Measurements from ENCODE around the gene POLR3E.

DNA sequence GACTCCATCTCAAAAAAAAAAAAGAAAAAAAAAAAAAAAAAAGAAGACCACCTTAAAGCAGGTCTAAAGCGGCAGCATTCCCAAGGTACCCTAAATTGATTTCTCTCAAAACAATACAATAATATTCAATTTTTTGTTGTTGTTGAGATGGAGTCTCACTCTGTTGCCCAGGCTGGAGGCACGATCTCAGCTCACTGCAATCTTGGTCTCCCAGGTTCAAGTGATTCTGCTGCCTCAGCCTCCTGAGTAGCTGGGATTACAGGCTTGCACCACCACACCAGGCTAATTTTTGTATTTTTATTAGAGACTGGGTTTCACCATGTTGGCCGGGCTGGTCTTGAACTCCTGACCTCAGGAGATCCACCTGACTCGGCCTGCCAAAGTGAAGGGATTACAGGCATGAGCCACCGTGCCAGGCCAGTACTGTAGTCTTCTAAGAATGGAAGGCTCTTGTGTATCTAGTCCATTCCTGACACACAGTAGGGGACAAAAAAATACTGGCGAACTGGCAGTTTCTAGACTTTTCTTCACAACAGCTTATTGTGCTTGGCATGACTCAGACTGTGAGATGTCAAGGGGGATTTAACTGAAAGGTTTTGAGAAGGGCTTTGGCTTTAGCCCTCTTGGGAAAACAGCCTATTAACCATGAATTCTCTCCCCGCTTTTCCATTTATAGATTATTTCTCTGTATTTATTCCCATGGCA is 59.9 kb downstream of the POLR3E start:
- TF ChIP-seq, protein P1, sequence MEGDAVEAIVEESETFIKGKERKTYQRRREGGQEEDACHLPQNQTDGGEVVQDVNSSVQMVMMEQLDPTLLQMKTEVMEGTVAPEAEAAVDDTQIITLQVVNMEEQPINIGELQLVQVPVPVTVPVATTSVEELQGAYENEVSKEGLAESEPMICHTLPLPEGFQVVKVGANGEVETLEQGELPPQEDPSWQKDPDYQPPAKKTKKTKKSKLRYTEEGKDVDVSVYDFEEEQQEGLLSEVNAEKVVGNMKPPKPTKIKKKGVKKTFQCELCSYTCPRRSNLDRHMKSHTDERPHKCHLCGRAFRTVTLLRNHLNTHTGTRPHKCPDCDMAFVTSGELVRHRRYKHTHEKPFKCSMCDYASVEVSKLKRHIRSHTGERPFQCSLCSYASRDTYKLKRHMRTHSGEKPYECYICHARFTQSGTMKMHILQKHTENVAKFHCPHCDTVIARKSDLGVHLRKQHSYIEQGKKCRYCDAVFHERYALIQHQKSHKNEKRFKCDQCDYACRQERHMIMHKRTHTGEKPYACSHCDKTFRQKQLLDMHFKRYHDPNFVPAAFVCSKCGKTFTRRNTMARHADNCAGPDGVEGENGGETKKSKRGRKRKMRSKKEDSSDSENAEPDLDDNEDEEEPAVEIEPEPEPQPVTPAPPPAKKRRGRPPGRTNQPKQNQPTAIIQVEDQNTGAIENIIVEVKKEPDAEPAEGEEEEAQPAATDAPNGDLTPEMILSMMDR (conservative IDR thresholded peaks at IDR 0.05; ENCODE audit: low read length) = no peak
- no peak for TF ChIP-seq EZH2phosphoT487 (IDR thresholded peaks at IDR 0.05; ENCODE audit: borderline replicate concordance, low read depth, low read length)

Measured in OCI-LY7 (cell line).